GM21717 (cell line): ENCODE results near the gene ADAMTSL1.

Experiments
- ATAC-seq: cut with Tn5 transposase; IDR thresholded peaks from one replicate; pipeline ENCODE4 v1.9.1; 2021; ENCODE audit warnings: mild to moderate bottlenecking, moderate library complexity; ENCODE audit not compliant: unreplicated experiment

Gene ADAMTSL1

DNA sequence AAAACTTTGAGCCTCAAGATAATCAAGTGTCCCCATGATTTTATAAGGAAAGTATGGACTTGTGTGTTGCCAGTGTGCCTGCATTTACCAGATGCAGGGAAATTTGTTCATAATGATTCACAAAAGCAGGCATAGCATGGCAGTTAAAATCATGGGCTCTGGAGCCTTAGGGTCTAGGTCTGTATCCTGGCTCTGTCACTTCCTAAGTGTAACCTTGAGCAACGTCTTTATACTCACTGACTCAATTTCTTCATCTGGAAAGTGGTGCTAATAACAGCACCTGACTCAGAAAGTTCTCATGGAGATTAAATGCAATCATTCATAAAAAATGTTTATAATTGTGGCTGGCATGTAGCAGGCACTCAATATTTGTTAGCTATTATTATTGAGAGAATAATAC lies 324.2 kb downstream of the ADAMTSL1 start:
- ATAC-seq, result no peak

DNA sequence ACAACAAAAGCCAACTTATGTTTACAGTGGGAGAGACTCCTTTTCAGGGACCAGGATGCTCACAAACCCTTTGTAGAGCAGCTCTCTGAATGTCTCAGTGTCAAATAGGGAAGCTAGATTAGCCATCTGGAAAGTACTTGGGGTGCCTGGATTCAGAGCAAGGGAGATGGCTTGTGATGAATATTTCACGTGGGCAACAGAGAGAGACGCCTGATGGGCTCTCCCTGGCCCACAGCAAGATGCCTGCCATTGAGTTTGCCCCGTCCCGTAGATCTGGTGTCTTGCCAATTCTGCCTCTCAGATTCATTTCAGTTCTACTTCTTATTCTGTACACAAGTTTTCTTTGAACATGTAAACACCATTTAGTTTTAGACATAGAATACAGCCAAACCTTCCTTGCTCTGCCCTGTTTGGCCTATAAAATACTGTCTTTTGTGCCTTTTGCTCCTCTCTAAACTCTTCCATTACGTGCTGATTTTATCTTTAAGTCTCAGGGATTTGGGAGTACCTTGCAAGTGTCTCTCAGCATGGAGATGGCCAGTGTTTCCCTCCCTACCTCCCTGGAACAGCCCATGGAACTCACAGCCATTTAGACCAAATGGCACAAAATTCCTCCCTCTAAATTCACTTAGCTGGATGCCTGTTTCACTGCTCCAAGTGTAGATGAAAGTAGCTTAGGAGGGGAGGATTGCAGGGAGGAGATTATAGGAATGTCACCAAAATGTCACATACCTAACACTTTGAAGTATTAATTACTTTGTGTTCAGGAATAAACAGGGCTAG lies 324.7 kb downstream of the ADAMTSL1 start:
- no peak for ATAC-seq

DNA sequence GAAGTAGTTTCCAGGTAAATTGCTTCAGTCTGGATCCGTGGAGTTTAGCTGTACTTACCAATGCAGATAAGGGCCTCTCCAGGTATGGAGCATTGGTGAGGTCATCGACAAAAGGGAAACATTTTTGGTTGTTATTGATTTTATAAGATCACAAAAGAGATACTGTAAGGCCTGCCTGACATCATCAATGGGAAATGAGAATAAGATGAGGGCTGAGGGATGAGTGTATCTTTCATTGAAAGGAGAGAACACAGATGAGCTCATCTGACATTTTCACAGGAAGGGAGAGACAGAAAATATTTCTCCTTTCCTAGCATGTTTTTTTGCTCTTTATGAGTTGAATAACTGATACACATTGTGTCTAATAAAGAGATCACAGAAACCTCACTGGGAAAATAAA lies 325.5 kb downstream of the ADAMTSL1 start:
- ATAC-seq, result no peak

- no peak for ATAC-seq
Measured at GRCh38 chr9:18800579-18800978, 326.6 kb downstream of the ADAMTSL1 start.

DNA sequence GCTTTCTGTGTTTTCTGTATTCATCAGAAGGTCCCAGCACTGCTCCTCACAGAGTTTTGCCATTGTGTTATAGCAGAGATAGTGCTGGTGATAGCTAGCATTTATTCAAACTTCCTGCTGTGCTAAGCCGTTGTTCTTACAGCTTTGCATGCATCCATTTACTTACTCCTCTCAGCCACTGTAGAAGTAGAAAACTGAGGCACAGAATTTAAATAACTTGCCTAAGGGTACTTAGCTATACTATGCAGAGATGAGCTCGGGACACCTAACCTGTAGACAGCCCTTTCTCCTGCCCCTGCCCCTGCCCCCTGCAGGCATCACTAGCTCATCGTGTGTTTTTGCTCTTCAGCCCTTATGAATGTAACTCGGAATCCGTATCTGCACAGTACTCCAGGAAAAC lies 331.4 kb downstream of the ADAMTSL1 start:
- ATAC-seq, result no peak

GRCh38 chr9:18806232-18807080 lies 332.5 kb downstream of the ADAMTSL1 start:
- no peak for ATAC-seq

DNA sequence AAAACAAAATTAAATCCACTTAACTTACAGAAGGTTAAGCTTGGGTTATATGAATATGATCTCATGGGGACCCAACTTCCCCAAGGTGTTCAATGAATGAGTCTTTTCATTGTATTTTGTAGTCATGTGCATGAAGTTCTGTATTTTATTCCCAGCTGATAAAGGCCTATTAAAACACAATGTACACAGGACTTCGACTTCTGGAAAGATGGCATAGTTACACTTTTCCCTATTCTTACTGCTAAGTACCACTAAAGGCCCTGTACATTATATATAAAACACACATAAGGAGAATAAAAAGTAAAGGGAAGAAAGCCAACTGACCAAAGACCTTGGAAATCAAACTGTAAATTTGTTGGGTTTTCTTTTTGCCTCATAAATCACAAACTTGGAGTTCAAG lies 336.6 kb downstream of the ADAMTSL1 start:
- ATAC-seq, result no peak

DNA sequence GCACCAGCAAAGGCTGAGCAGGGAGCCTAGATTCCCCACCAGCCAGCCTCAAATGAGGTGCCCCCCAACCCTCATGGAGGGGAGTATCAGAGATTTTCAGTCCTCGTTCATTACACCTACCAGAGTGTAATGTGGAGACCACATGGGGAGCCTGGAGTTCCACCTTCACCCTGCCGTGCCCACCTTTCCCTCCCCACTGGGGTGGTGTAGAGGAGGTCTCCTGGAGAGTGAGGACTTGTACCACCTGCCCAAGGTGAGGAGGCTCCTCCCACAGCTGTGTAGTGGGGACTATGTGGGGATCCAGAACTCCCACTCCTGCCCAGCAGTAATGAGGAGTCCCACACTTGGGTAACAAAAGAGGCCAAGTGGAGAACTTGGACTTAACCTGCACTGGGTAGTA lies 337.2 kb downstream of the ADAMTSL1 start:
- no peak for ATAC-seq

DNA sequence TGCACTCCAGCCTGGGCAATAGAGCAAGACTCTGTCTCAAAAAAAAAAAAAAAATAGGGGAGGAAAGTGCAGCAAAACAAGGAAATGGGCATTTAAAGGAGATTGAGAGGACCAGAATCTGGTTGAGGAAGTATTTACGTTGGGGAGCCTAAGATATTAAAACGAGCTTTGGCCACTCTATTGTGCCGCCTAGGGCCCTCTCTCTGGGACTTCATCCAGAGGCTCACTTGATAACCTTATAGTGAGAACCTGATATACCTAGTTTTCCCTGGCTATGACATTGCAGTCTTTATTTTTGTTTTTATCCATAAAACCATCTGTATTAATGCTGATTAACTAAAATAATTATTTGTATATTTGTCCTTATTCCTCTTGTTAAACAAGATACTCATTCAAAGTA lies 345.5 kb downstream of the ADAMTSL1 start:
- ATAC-seq, result no peak

- no peak for ATAC-seq
Measured at GRCh38 chr9:18820566-18821095, 346.7 kb downstream of the ADAMTSL1 start.

DNA sequence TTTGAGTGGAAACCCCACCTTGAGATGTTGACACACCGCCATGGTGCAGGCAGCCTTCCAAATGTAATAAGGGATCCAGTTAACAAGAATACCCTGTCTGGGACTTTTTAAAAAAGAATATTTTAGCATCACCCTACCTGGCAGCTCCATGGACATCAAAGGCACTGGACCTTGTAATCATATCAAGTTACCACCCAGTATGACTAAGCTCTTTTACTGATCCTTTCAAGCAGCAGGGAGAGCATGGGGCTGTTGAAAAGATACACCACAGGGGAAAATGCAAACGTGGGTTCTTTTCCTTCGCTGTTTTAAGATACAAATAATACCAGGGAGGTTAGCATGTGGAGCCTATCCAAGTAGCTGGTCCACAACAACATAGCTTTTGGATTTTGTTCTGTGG lies 347.8 kb downstream of the ADAMTSL1 start:
- no peak for ATAC-seq

DNA sequence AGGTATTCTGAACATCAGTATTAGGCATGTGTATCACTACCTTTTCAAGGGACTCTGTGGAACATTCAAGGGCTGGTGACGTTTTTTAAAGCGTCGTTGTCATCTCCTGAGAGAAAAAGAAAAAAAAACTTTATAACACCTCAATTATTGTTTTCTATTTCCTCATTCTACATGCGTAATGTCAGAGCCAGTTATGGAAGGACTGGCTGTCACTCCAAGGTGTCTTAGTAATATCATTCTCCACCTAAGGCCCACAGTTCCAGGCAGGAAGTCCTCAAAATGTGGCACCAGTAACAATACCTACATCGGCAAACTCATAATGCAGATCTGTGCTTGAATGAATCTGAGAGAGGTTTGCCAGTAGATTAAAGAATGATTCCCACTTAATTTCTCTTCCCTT lies 348.9 kb downstream of the ADAMTSL1 start:
- ATAC-seq, result no peak

- no peak for ATAC-seq
Measured at GRCh38 chr9:18824095-18824666, 350.2 kb downstream of the ADAMTSL1 start.

DNA sequence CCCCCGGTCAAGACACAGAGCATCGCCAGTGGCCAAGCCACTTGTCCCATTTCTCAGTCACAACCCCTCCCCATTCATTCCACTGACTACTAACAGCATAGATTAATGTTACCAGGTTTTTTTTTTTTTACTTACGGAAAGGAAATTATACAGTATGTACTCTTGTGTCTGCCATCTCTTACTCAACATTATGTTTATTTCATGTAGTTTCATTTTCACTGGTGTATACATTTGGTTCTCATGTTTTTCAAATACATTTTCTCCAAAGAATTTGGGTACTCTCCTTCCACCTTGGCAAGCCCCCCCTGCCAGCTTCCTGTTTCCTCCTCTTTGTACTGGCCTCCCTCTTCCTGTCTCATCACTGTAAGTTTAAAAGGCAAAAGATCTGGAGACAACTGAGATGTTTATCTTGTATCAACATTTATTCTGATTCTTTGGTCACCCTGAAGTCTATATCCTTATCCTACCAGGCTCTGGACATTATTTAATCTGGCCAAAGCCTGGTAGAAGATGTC lies 351.8 kb downstream of the ADAMTSL1 start:
- no peak for ATAC-seq

DNA sequence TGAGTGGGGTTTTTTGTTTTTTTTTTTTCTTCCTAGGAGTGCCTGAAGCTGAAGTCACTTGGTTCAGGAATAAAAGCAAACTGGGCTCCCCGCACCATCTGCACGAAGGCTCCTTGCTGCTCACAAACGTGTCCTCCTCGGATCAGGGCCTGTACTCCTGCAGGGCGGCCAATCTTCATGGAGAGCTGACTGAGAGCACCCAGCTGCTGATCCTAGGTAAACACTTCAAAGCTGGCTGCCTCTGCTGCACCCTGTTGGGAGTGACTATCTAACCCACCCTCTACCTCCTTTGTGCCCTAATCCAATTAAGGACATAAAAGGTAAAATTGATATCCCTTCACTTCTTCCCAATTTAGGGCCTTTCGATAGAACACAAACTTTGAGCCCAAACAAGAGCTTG lies 352.3 kb downstream of the ADAMTSL1 start:
- no peak for ATAC-seq

GRCh38 chr9:18829066-18829465 lies 355.1 kb downstream of the ADAMTSL1 start:
- no peak for ATAC-seq

DNA sequence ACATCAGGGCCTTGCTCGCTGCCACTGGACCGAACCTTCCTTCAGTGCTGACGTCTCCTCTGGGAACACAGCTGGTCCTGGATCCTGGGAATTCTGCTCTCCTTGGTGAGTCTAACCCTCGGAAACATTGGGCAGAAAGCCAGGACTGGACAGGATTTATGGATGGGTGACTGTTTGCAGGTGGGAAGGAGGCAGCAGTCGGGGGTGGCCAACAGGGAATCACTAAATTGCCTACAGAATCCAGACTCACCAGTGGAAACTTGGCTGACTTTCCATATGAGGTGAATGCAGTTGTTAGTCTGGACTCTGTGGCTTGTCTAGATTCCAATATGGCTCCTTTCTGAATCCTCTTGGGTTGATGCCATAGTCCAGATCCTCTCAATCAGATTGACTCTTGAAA lies 355.9 kb downstream of the ADAMTSL1 start:
- no peak for ATAC-seq

- no peak for ATAC-seq
Measured at GRCh38 chr9:18834740-18835361, 360.9 kb downstream of the ADAMTSL1 start.

GRCh38 chr9:18837402-18837801 lies 363.4 kb downstream of the ADAMTSL1 start:
- no peak for ATAC-seq

DNA sequence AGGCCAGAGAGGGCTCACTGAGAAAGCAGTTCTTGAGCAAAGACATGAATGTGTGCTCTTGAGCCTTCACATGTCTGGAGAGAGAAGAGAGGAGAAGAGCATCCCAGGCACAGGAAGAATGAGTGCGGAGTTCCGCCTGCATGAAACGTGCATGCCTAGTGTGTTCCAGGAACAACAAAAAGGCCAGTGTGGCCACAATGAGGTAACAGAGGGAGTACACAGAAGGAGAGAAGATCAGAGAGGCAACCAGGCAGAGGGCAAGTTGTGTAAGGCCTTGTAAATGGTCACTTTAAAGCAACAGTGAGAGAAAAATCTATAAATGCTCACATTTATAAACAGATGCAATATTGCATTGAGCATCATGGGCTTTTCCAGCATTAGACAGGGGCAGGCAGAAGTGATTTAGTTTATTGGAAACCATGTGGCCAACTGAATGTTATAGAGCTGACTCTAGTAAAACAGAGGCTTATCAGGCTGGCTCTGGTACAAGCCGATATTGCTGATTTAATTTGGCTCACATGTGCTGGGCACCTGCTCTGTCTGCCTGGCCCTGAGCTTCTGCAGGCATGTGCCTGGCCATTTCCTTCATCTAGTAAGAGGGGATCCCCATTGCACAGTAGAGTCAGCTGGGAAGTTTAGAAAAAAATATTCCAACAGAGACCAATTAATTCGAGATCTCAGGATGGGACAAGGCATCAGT lies 373.8 kb downstream of the ADAMTSL1 start:
- ATAC-seq, result no peak
